OCI-LY1 (cell line): Measurements from ENCODE around the gene FNDC4.

Source experiments
- EZH2 ChIP-seq: fragments of 200-600 bp; sonication (generic), shearing (Covaris generic); IDR thresholded peaks from 2 replicates; pipeline ENCODE4 v1.8.0; 2017; ENCODE audit warnings: borderline replicate concordance, mixed run types, mild to moderate bottlenecking, antibody characterized with exemption, low read length, moderate library complexity, mixed read lengths
- TF ChIP-seq, protein P1 (sequence below): fragments of 200-600 bp; sonication (generic), shearing (Covaris generic); IDR thresholded peaks from 2 replicates; pipeline ENCODE4 v1.5.1; 2017; ENCODE audit warnings: mild to moderate bottlenecking, antibody characterized with exemption, low read length, moderate library complexity, mixed read lengths

DNA sequence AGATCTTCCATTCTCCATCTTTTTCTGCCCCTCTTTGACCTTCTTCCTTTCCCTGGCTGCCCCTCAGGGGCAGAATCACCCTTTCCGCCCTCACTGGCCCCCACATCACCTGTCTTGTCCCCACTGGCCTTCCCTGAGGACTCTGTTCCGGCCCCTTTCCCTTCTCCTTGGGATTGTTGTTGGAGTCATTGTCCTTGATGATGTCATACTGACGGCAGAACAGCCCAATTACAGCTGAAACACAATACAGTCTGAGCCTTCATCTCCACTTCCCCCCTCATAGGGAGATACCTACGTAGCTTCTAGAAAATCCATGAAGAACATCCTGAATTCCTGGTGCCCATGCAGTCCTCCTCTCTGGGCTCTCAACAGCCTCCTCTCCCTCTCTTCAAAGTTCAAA lies 2.4 kb downstream of the FNDC4 start:
- TF ChIP-seq, protein P1, sequence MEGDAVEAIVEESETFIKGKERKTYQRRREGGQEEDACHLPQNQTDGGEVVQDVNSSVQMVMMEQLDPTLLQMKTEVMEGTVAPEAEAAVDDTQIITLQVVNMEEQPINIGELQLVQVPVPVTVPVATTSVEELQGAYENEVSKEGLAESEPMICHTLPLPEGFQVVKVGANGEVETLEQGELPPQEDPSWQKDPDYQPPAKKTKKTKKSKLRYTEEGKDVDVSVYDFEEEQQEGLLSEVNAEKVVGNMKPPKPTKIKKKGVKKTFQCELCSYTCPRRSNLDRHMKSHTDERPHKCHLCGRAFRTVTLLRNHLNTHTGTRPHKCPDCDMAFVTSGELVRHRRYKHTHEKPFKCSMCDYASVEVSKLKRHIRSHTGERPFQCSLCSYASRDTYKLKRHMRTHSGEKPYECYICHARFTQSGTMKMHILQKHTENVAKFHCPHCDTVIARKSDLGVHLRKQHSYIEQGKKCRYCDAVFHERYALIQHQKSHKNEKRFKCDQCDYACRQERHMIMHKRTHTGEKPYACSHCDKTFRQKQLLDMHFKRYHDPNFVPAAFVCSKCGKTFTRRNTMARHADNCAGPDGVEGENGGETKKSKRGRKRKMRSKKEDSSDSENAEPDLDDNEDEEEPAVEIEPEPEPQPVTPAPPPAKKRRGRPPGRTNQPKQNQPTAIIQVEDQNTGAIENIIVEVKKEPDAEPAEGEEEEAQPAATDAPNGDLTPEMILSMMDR, result no peak
- no peak for TF ChIP-seq EZH2
